ENCODE results near the gene PRLH.
"Not testable (repeated sequence)": the region's sequence is repeated elsewhere in the genome, so short reads cannot be mapped to it uniquely, and the experiment has no call there.

The PRLH gene

GRCh38 chr2:237601453-237602116, 35.2 kb downstream of the PRLH start:
- Histone ChIP-seq H3K27ac (ENCODE audit: low read length) (no peak overlapping the region), H3K36me3 (ENCODE audit: control insufficient read depth, low read depth, low read length) (no peaks in the 10 kb centered on the region), H3K27me3 (ENCODE audit: control insufficient read depth, insufficient read depth, low read length) (no peaks in the 10 kb centered on the region), H3K4me1 (ENCODE audit: control insufficient read depth, low read depth, low read length) (peaks cover 20% of the 10 kb centered on the region), H3K9ac (ENCODE audit: low read length) (no peak overlapping the region), H3K4me3 (ENCODE audit: low read length) (no peak overlapping the region), H3K9me3 (ENCODE audit: control insufficient read depth, low read depth, low read length) (no peaks in the 10 kb centered on the region)

GRCh38 chr2:237602409-237602808, 36.0 kb downstream of the PRLH start:
- H3K27ac ChIP-seq (ENCODE audit: low read length) = no peak overlapping the region
- H3K9ac ChIP-seq (ENCODE audit: low read length) = no peak overlapping the region
- H3K9me3 ChIP-seq (ENCODE audit: control insufficient read depth, low read depth, low read length) = no peaks in the 10 kb centered on the region
- peaks cover 20% of the 10 kb centered on the region for H3K4me1 ChIP-seq (ENCODE audit: control insufficient read depth, low read depth, low read length)
- no peaks in the 10 kb centered on the region for H3K36me3 ChIP-seq (ENCODE audit: control insufficient read depth, low read depth, low read length)
- no peaks in the 10 kb centered on the region for H3K27me3 ChIP-seq (ENCODE audit: control insufficient read depth, insufficient read depth, low read length)
- H3K4me3 ChIP-seq (ENCODE audit: low read length) = no peak overlapping the region

- Histone ChIP-seq H3K4me1 (ENCODE audit: control insufficient read depth, low read depth, low read length) (peaks cover 20% of the 10 kb centered on the region), H3K4me3 (ENCODE audit: low read length) (no peak overlapping the region), H3K9ac (ENCODE audit: low read length) (no peak overlapping the region), H3K9me3 (ENCODE audit: control insufficient read depth, low read depth, low read length) (no peaks in the 10 kb centered on the region), H3K27ac (ENCODE audit: low read length) (no peak overlapping the region), H3K36me3 (ENCODE audit: control insufficient read depth, low read depth, low read length) (no peaks in the 10 kb centered on the region), H3K27me3 (ENCODE audit: control insufficient read depth, insufficient read depth, low read length) (no peaks in the 10 kb centered on the region)
These were observed 36.8 kb downstream of the PRLH start for GRCh38 chr2:237603049-237603717.

- Histone ChIP-seq H3K9ac (ENCODE audit: low read length) (no peak overlapping the region), H3K9me3 (ENCODE audit: control insufficient read depth, low read depth, low read length) (no peaks in the 10 kb centered on the region), H3K27me3 (ENCODE audit: control insufficient read depth, insufficient read depth, low read length) (no peaks in the 10 kb centered on the region), H3K27ac (ENCODE audit: low read length) (no peak overlapping the region), H3K4me1 (ENCODE audit: control insufficient read depth, low read depth, low read length) (peaks cover 20% of the 10 kb centered on the region), H3K4me3 (ENCODE audit: low read length) (no peak overlapping the region), H3K36me3 (ENCODE audit: control insufficient read depth, low read depth, low read length) (no peaks in the 10 kb centered on the region)
These were observed 37.5 kb downstream of the PRLH start for GRCh38 chr2:237603718-237604362.

DNA sequence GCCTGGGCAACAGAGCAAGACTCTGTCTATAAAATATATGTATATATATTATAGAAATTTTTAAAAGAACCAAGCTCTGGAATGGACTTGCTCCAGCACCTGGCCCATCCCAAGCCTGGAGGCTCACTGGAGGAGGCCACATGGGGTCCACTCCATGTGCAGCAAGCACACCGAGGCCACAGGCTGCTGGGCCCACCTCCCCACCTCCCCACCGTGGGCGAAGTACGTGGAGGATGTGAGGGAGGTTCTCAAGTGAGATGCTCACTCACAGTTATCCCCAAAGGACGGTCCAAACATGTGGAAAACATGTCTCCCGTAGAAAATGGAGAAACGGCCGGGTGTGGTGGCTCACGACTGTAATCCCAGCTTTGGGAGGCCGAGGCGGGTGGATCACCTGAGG, 38.0 kb downstream of the PRLH start:
- Histone ChIP-seq H3K4me3 (ENCODE audit: low read length) (no peak overlapping the region), H3K4me1 (ENCODE audit: control insufficient read depth, low read depth, low read length) (peaks cover 20% of the 10 kb centered on the region), H3K27me3 (ENCODE audit: control insufficient read depth, insufficient read depth, low read length) (no peaks in the 10 kb centered on the region), H3K9ac (ENCODE audit: low read length) (no peak overlapping the region), H3K27ac (ENCODE audit: low read length) (no peak overlapping the region), H3K36me3 (ENCODE audit: control insufficient read depth, low read depth, low read length) (no peaks in the 10 kb centered on the region), H3K9me3 (ENCODE audit: control insufficient read depth, low read depth, low read length) (no peaks in the 10 kb centered on the region)

DNA sequence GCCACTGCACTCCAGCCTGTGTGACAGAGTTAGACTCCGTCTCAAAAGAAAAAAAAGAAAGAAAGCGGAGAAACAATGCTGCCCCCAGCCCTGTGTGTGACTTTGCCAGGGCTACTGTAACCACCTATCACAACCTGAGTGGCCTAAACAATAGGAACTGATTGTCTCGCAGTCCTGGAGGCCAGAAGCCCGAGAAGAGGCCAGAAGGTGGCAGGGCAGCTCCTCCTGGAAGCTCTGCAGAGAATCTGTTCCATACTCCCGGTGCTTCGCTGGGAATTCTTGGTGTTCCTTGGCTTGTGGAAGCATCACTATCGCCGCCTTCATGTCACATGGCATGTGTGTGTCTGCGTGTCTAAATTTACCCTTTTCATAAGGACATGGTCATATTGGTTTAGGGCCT, 38.6 kb downstream of the PRLH start:
- Histone ChIP-seq H3K9ac (ENCODE audit: low read length) (no peak overlapping the region), H3K27me3 (ENCODE audit: control insufficient read depth, insufficient read depth, low read length) (no peaks in the 10 kb centered on the region), H3K4me3 (ENCODE audit: low read length) (no peak overlapping the region), H3K36me3 (ENCODE audit: control insufficient read depth, low read depth, low read length) (no peaks in the 10 kb centered on the region), H3K27ac (ENCODE audit: low read length) (no peak overlapping the region), H3K4me1 (ENCODE audit: control insufficient read depth, low read depth, low read length) (peaks cover 20% of the 10 kb centered on the region), H3K9me3 (ENCODE audit: control insufficient read depth, low read depth, low read length) (no peaks in the 10 kb centered on the region)

DNA sequence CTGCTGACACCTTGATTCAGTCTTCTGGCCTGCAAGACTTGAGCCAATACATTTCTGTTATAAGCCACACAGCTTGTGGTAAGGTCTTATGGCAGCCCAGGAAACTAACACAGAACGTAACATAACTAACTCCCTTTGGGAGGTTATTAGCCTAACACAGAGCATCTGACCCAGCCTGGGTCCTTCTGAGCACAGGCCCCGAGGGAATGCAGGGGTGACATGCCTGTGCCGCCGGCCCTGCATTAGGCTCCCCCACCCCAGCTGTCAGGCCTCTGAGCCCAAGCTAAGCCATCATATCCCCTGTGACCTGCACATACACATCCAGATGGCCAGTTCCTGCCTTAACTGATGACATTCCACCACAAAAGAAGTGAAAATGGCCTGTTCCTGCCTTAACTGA, 40.1 kb downstream of the PRLH start:
- H3K27me3 ChIP-seq (ENCODE audit: control insufficient read depth, insufficient read depth, low read length); H3K9ac ChIP-seq (ENCODE audit: low read length); H3K36me3 ChIP-seq (ENCODE audit: control insufficient read depth, low read depth, low read length); H3K4me3 ChIP-seq (ENCODE audit: low read length); H3K9me3 ChIP-seq (ENCODE audit: control insufficient read depth, low read depth, low read length); H3K27ac ChIP-seq (ENCODE audit: low read length): not testable (repeated sequence)
- peaks cover 17% of the 10 kb centered on the region for H3K4me1 ChIP-seq (ENCODE audit: control insufficient read depth, low read depth, low read length)

DNA sequence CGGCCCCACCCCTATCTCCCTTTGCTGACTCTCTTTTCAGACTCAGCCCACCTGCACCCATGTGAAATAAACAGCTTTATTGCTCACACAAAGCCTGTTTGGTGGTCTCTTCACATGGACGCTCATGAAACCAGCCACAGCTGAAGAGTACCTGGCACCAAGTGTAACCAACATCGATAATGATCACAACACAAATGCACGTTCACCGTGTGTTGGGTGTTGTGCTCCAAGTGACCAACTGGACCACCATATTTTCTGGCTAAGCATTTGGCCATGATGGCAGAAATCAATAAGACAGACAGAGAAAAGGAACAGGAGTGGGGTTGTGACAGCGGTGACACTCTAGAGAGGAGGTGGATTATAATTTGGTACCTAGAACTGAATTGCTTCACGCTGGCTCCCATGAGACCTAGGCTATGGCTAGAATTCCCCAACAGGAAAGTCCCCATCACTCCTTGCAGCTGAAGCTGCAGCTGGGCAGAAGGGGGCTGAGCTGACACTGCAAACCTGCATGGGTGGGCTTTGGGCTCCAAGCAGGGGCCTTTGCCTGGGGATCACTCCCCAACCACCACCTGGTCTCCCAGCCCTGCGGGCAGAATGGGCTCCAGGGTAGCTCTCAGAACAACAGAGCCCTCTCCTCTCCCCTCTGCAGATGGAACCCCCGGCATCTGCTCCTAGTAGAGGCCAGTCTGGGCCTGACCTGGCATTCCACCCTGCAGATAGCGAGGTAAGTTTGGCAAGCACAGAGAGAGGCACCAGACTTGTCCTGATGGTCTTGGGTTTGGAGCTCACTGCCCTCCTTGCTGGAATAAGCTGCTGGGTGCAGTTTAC, 46.4 kb downstream of the PRLH start:
- Histone ChIP-seq H3K27ac (ENCODE audit: low read length) (no peak overlapping the region), H3K9ac (ENCODE audit: low read length) (peak overlapping the region; percentile 11), H3K4me3 (ENCODE audit: low read length) (no peak overlapping the region), H3K36me3 (ENCODE audit: control insufficient read depth, low read depth, low read length) (no peaks in the 10 kb centered on the region), H3K4me1 (ENCODE audit: control insufficient read depth, low read depth, low read length) (peaks cover 32% of the 10 kb centered on the region), H3K27me3 (ENCODE audit: control insufficient read depth, insufficient read depth, low read length) (no peaks in the 10 kb centered on the region), H3K9me3 (ENCODE audit: control insufficient read depth, low read depth, low read length) (no peaks in the 10 kb centered on the region)

GRCh38 chr2:237613679-237614078, 47.3 kb downstream of the PRLH start:
- H3K27me3 ChIP-seq (ENCODE audit: control insufficient read depth, insufficient read depth, low read length) = no peaks in the 10 kb centered on the region
- no peaks in the 10 kb centered on the region for H3K36me3 ChIP-seq (ENCODE audit: control insufficient read depth, low read depth, low read length)
- H3K27ac ChIP-seq (ENCODE audit: low read length) = peak overlapping the region; percentile 49
- peaks cover 32% of the 10 kb centered on the region for H3K4me1 ChIP-seq (ENCODE audit: control insufficient read depth, low read depth, low read length)
- H3K9ac ChIP-seq (ENCODE audit: low read length) = peak overlapping the region; percentile 11
- no peak overlapping the region for H3K4me3 ChIP-seq (ENCODE audit: low read length)
- no peaks in the 10 kb centered on the region for H3K9me3 ChIP-seq (ENCODE audit: control insufficient read depth, low read depth, low read length)

GRCh38 chr2:237614151-237614720, 47.9 kb downstream of the PRLH start:
- no peaks in the 10 kb centered on the region for H3K36me3 ChIP-seq (ENCODE audit: control insufficient read depth, low read depth, low read length)
- no peaks in the 10 kb centered on the region for H3K27me3 ChIP-seq (ENCODE audit: control insufficient read depth, insufficient read depth, low read length)
- peak overlapping the region; percentile 49 for H3K27ac ChIP-seq (ENCODE audit: low read length)
- H3K9me3 ChIP-seq (ENCODE audit: control insufficient read depth, low read depth, low read length) = no peaks in the 10 kb centered on the region
- peak overlapping the region; percentile 11 for H3K9ac ChIP-seq (ENCODE audit: low read length)
- H3K4me1 ChIP-seq (ENCODE audit: control insufficient read depth, low read depth, low read length) = peaks cover 32% of the 10 kb centered on the region
- no peak overlapping the region for H3K4me3 ChIP-seq (ENCODE audit: low read length)

GRCh38 chr2:237615631-237616249, 49.4 kb downstream of the PRLH start:
- Histone ChIP-seq H3K27me3 (ENCODE audit: control insufficient read depth, insufficient read depth, low read length) (no peaks in the 10 kb centered on the region), H3K4me1 (ENCODE audit: control insufficient read depth, low read depth, low read length) (peaks cover 32% of the 10 kb centered on the region), H3K27ac (ENCODE audit: low read length) (no peak overlapping the region), H3K4me3 (ENCODE audit: low read length) (no peak overlapping the region), H3K36me3 (ENCODE audit: control insufficient read depth, low read depth, low read length) (no peaks in the 10 kb centered on the region), H3K9ac (ENCODE audit: low read length) (no peak overlapping the region), H3K9me3 (ENCODE audit: control insufficient read depth, low read depth, low read length) (no peaks in the 10 kb centered on the region)
